ENCODE measurements around the gene LILRB5.
"Not testable (repeated sequence)": the region's sequence is repeated elsewhere in the genome, so short reads cannot be mapped to it uniquely, and the experiment has no call there.

GRCh38 chr19:54285427-54286056, 28.5 kb upstream of the LILRB5 start:
- not testable (repeated sequence) for TF ChIP-seq POLR2A, POLR2AphosphoS5 (IDR thresholded peaks at IDR 0.05; ENCODE audit: low read depth, low read length)

All from GM12892 (cell line).